Activated naive CD4-positive, alpha-beta T cell treated with anti-CD3 and anti-CD28 coated beads, Interleukin-2, amount 50 U/mL, for 24 hours (primary cell): ENCODE data around the gene PRR36.

Experiments used
- H3K27ac Mint-ChIP-seq: one replicate; pipeline ENCODE4 v1.8.0; 2021; ENCODE audit warnings: mild to moderate bottlenecking, mixed read lengths
- H3K27me3 Mint-ChIP-seq: one replicate; pipeline ENCODE4 v1.8.0; 2021; ENCODE audit warnings: mixed read lengths
- H3K36me3 Mint-ChIP-seq: one replicate; pipeline ENCODE4 v1.8.0; 2021; ENCODE audit warnings: mixed read lengths
- H3K4me1 Mint-ChIP-seq: one replicate; pipeline ENCODE4 v1.8.0; 2021; ENCODE audit warnings: mixed read lengths
- H3K4me3 Mint-ChIP-seq: one replicate; pipeline ENCODE4 v1.8.0; 2021; ENCODE audit warnings: mild to moderate bottlenecking, mixed read lengths
- H3K9me3 Mint-ChIP-seq: one replicate; pipeline ENCODE4 v1.8.0; 2021; ENCODE audit warnings: mixed read lengths

The PRR36 gene

GRCh38 chr19:7916103-7916954 is 42.1 kb upstream of the PRR36 start:
- Mint-ChIP-seq H3K27ac (no peak overlapping the region), H3K27me3 (peaks cover 16% of the 10 kb centered on the region)

GRCh38 chr19:7915250-7916102 is 41.3 kb upstream of the PRR36 start:
- Mint-ChIP-seq H3K9me3 (no peaks in the 10 kb centered on the region), H3K4me3 (peak overlapping the region; percentile 57), H3K27ac (no peak overlapping the region), H3K27me3 (peaks cover 16% of the 10 kb centered on the region), H3K4me1 (peaks cover 22% of the 10 kb centered on the region), H3K36me3 (peaks cover 12% of the 10 kb centered on the region)

More at GRCh38 chr19:7916103-7916954, 42.1 kb upstream of the PRR36 start:
- peaks cover 29% of the 10 kb centered on the region for H3K4me1 Mint-ChIP-seq
- peaks cover 8% of the 10 kb centered on the region for H3K36me3 Mint-ChIP-seq
- no peaks in the 10 kb centered on the region for H3K9me3 Mint-ChIP-seq
- peak overlapping the region; percentile 57 for H3K4me3 Mint-ChIP-seq

- peaks cover 15% of the 10 kb centered on the region for H3K36me3 Mint-ChIP-seq
- H3K27ac Mint-ChIP-seq, result no peak within 1 kb of the TSS
Measured at GRCh38 chr19:7914598-7915045, 40.4 kb upstream of the PRR36 start, which contains the start of gene TGFBR3L. TSS of gene TGFBR3L (plus strand) at chr19:7914830.

GRCh38 chr19:7914099-7914498 is 39.9 kb upstream of the PRR36 start:
- Mint-ChIP-seq H3K4me1 (peaks cover 14% of the 10 kb centered on the region), H3K36me3 (peaks cover 15% of the 10 kb centered on the region), H3K9me3 (no peaks in the 10 kb centered on the region), H3K27ac (no peak overlapping the region), H3K27me3 (peaks cover 13% of the 10 kb centered on the region), H3K4me3 (no peak overlapping the region)

More at GRCh38 chr19:7914598-7915045, 40.4 kb upstream of the PRR36 start, which contains the start of gene TGFBR3L:
- H3K4me1 Mint-ChIP-seq, result peaks cover 16% of the 10 kb centered on the region
- H3K27me3 Mint-ChIP-seq, result peaks cover 13% of the 10 kb centered on the region
- H3K4me3 Mint-ChIP-seq, result peak within 1 kb of the TSS; percentile 57
- no peaks in the 10 kb centered on the region for H3K9me3 Mint-ChIP-seq

GRCh38 chr19:7913652-7914051 is 39.5 kb upstream of the PRR36 start:
- Mint-ChIP-seq H3K4me3 (no peak overlapping the region), H3K4me1 (peaks cover 14% of the 10 kb centered on the region), H3K27ac (no peak overlapping the region), H3K36me3 (peaks cover 15% of the 10 kb centered on the region), H3K27me3 (peaks cover 13% of the 10 kb centered on the region), H3K9me3 (no peaks in the 10 kb centered on the region)

GRCh38 chr19:7912697-7913564 is 38.7 kb upstream of the PRR36 start:
- Mint-ChIP-seq H3K4me3 (no peak overlapping the region), H3K36me3 (peaks cover 15% of the 10 kb centered on the region), H3K4me1 (peaks cover 9% of the 10 kb centered on the region), H3K27me3 (peaks cover 10% of the 10 kb centered on the region), H3K27ac (no peak overlapping the region), H3K9me3 (no peaks in the 10 kb centered on the region)

- H3K36me3 Mint-ChIP-seq, result peaks cover 15% of the 10 kb centered on the region
- H3K27me3 Mint-ChIP-seq, result peaks cover 8% of the 10 kb centered on the region
- no peak overlapping the region for H3K4me3 Mint-ChIP-seq
- H3K9me3 Mint-ChIP-seq, result no peaks in the 10 kb centered on the region
- no peak overlapping the region for H3K27ac Mint-ChIP-seq
- H3K4me1 Mint-ChIP-seq, result peaks cover 11% of the 10 kb centered on the region
Measured at GRCh38 chr19:7912144-7912696, 38.0 kb upstream of the PRR36 start.

GRCh38 chr19:7911508-7912143 is 37.4 kb upstream of the PRR36 start:
- Mint-ChIP-seq H3K9me3 (no peaks in the 10 kb centered on the region), H3K27ac (no peak overlapping the region), H3K27me3 (peaks cover 8% of the 10 kb centered on the region), H3K36me3 (peaks cover 15% of the 10 kb centered on the region), H3K4me1 (peaks cover 12% of the 10 kb centered on the region), H3K4me3 (no peak overlapping the region)

GRCh38 chr19:7910321-7911161 is 36.4 kb upstream of the PRR36 start:
- Mint-ChIP-seq H3K36me3 (peaks cover 16% of the 10 kb centered on the region), H3K27ac (no peak overlapping the region), H3K4me1 (peaks cover 14% of the 10 kb centered on the region), H3K27me3 (peaks cover 4% of the 10 kb centered on the region), H3K9me3 (no peaks in the 10 kb centered on the region), H3K4me3 (no peak overlapping the region)

GRCh38 chr19:7909471-7910067 is 35.4 kb upstream of the PRR36 start:
- Mint-ChIP-seq H3K4me3 (no peak overlapping the region), H3K27me3 (no peaks in the 10 kb centered on the region), H3K36me3 (peaks cover 17% of the 10 kb centered on the region), H3K27ac (no peak overlapping the region), H3K4me1 (peaks cover 20% of the 10 kb centered on the region), H3K9me3 (no peaks in the 10 kb centered on the region)

- H3K9me3 Mint-ChIP-seq, result no peaks in the 10 kb centered on the region
- peaks cover 17% of the 10 kb centered on the region for H3K36me3 Mint-ChIP-seq
- no peak overlapping the region for H3K4me3 Mint-ChIP-seq
- no peak overlapping the region for H3K27ac Mint-ChIP-seq
- H3K4me1 Mint-ChIP-seq, result peaks cover 21% of the 10 kb centered on the region
- no peaks in the 10 kb centered on the region for H3K27me3 Mint-ChIP-seq
Measured at GRCh38 chr19:7908742-7909461, 34.7 kb upstream of the PRR36 start.

GRCh38 chr19:7908078-7908699 is 34.0 kb upstream of the PRR36 start:
- Mint-ChIP-seq H3K27me3 (no peaks in the 10 kb centered on the region), H3K27ac (no peak overlapping the region), H3K4me1 (peaks cover 21% of the 10 kb centered on the region), H3K9me3 (no peaks in the 10 kb centered on the region), H3K4me3 (no peak overlapping the region), H3K36me3 (peaks cover 17% of the 10 kb centered on the region)
